Neural cell (in vitro differentiated cells): ENCODE results near the gene TMX1.

Experiments
- CTCF ChIP-seq: fragments of 450-650 bp; IDR thresholded peaks from 2 replicates; pipeline ENCODE4 v1.5.1; 2014; ENCODE audit warnings: antibody characterized with exemption, mild to moderate bottlenecking, moderate library complexity; ENCODE audit not compliant: poor library complexity, severe bottlenecking
- EP300 ChIP-seq: fragments of 450-650 bp; conservative IDR thresholded peaks from 2 replicates; pipeline ENCODE4 v1.6.1; 2014; ENCODE audit warnings: antibody characterized with exemption, mild to moderate bottlenecking, moderate library complexity; ENCODE audit not compliant: poor library complexity, severe bottlenecking
- EZH2 ChIP-seq: fragments of 200-600, 300-800 bp; shearing (Covaris generic), sonication (generic); IDR thresholded peaks from 2 replicates; pipeline ENCODE4 v1.6.1; 2014; ENCODE audit warnings: antibody characterized with exemption, low read length, borderline replicate concordance, mild to moderate bottlenecking; ENCODE audit not compliant: insufficient read depth, poor library complexity, severe bottlenecking
- MXI1 ChIP-seq: fragments of 450-650 bp; conservative IDR thresholded peaks from 2 replicates; pipeline ENCODE4 v1.6.1; 2014; ENCODE audit warnings: antibody characterized with exemption, mild to moderate bottlenecking; ENCODE audit not compliant: poor library complexity, severe bottlenecking
- POLR2AphosphoS5 ChIP-seq: IDR thresholded peaks from 2 replicates; pipeline ENCODE4 v1.6.1; 2012
- RAD21 ChIP-seq: fragments of 450-650 bp; conservative IDR thresholded peaks from 2 replicates; pipeline ENCODE4 v1.6.1; 2014; ENCODE audit warnings: antibody characterized with exemption, mild to moderate bottlenecking, moderate library complexity

DNA sequence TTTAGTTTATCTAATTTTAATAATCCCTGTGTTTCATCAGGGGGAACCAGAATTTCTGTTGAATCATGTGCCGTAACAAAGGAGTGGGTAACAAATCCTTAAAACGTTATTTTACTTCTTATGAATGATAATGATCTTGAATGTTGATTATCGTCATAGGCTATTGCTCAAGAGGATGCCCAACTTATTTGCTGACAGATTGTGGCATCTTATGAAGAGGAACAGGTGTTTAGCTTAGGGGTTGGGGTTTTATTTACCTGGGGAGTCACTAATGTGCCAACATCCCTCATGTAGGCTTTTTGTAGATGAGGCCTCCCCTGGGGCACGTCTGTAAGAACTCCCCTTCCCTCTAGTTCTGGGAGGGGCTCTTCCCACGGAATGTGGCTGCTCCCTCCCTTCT is 32.4 kb upstream of the TMX1 start:
- TF ChIP-seq CTCF (no peak), POLR2AphosphoS5 (no peak), MXI1 (no peak), EZH2 (no peak), RAD21 (no peak), EP300 (no peak)
